Heart left ventricle (tissue), 16 donors: ENCODE data around the gene LMF2. TPM values are rescaled to one million over a fixed set of nuclear protein-coding genes. Genes with fewer than 3 reads are reported as not detected.

ENCODE experiments used
- ATAC-seq, 4 donors: fragments of 200-7000 bp; cut with Tn5 transposase; one replicate each; pipeline ENCODE4 v1.9.1; 2020 to 2022; ENCODE audit warnings: moderate library complexity in 4 of 4, mild to moderate bottlenecking in 3 of 4, moderate number of reproducible peaks in 1 of 4
- DNase-seq, 5 donors: peaks; one replicate each; pipeline ENCODE4 v3.0.0-alpha.2; 2020
- H3K27ac ChIP-seq, 12 donors: fragments of 200-600 bp; sonication (generic) in 4 of 12; one replicate each; pipeline versions ENCODE4 v1.5.0 to v1.8.0; 2016 to 2022; ENCODE audit warnings: mild to moderate bottlenecking in 2 of 12
- H3K27me3 ChIP-seq, 9 donors: fragments of 200-600 bp; sonication (generic) in 2 of 9; one replicate each; pipeline versions ENCODE4 v1.5.1 to v1.8.0; 2016 to 2022; ENCODE audit warnings: mild to moderate bottlenecking in 3 of 9
- H3K36me3 ChIP-seq, 9 donors: fragments of 200-600 bp; sonication (generic) in 2 of 9; one replicate each; pipeline versions ENCODE4 v1.5.0 to v1.8.0; 2018 to 2022; ENCODE audit warnings: mild to moderate bottlenecking in 2 of 9
- H3K4me1 ChIP-seq, 12 donors: fragments of 200-600 bp; sonication (generic) in 4 of 12; one replicate each; pipeline versions ENCODE4 v1.5.0 to v1.8.0; 2016 to 2022; ENCODE audit warnings: mild to moderate bottlenecking in 3 of 12
- H3K4me3 ChIP-seq, 12 donors: fragments of 200-600 bp; sonication (generic) in 4 of 12; one replicate each; pipeline versions ENCODE4 v1.5.0 to v1.8.0; 2017 to 2022; ENCODE audit warnings: mild to moderate bottlenecking in 9 of 12, moderate library complexity in 4 of 12
- H3K9me3 ChIP-seq, 12 donors: fragments of 200-600 bp; sonication (generic) in 4 of 12; one replicate each; pipeline versions ENCODE4 v1.5.0 to v1.8.0; 2016 to 2022; ENCODE audit warnings: mild to moderate bottlenecking in 1 of 12
- POLR2A ChIP-seq, 2 donors: fragments of 450-650 bp; IDR thresholded peaks; one replicate each; pipeline ENCODE4 v1.6.1; 2017; ENCODE audit warnings: antibody characterized with exemption in 2 of 2, mild to moderate bottlenecking in 2 of 2, moderate library complexity in 2 of 2
- WGBS, 4 donors: extraction: QIAGEN DNeasy Blood & Tissue Kit in 2 of 4; methylation state at CpG; one replicate each; pipeline versions ENCODE4 v1.1.5 to v1.1.7; 2013 to 2018; 5-methylcytosine and 5-hydroxymethylcytosine counted together
- intact Hi-C, 10 donors: fragments of 100-400 bp; cut with DNase I; formaldehyde crosslinking; loops; one replicate each; pipeline versions ENCODE4 v1.11.1 to v1.14.2; 2022
- polyA plus RNA-seq, 2 donors: library from polyadenylated mRNA; stranded (reverse); fragments of 200-250 nt; gene quantifications; one replicate each; pipeline ENCODE4 v1.2.3, GENCODE V29; 2013
- total RNA-seq, 9 donors: library from RNA; depleted of rRNA in 2 of 9; stranded (reverse); fragments of >200 nt in 2 of 9; fragmentation: NEBNext Ultra II Directional in 3 of 9; extraction: Animal tissue kit (Norgen Biotek cat#: 25700) in 3 of 9; gene quantifications; one replicate each; pipeline versions ENCODE4 v1.1.0 to v1.2.4, GENCODE V29; 2016 to 2023
- TF ChIP-seq, protein P1 (sequence below), 12 donors: fragments of 200-600 bp; sonication (generic) in 4 of 12; IDR thresholded peaks; one replicate each; pipeline versions ENCODE4 v1.5.0 to v1.8.0; 2018 to 2022; ENCODE audit warnings: antibody characterized with exemption in 12 of 12, mild to moderate bottlenecking in 5 of 12
- donor health status: ischemic (EF 13 %, LVEDD 7.1; RV severe dilation, severe dysfunction).
- donor health status: healthy with polysubstance abuse.
- donor health status: DM: no; HTN: yes; CAD: no.
- donor health status: DM: no; HTN: no; CAD: no.
- donor health status: ischemic (EF 25% LVEDD 6.9; RV normal size, moderate dysfunction).
- donor health status: ischemic (EF 25% LVEDD 5.7; RV mildly dilated, moderate dysfunction).
- donor health status: healthy.
- donor health status: DM: yes; HTN: yes; CAD: no.
- donor health status: ischemic (EF 35%, LVEDD 5.7; RV mildly dilated, moderate dysfunction).
- donor health status: nonischemic (EF 11% LVEDD 7.7; RV severe dilation, severe dysfunction).
- donor health status: DM: yes; HTN: yes; CAD: no.
- donor health status: PGD.
- donor health status: ischemic (EF 29% LVEDD 5.4; RV normal size, mild dysfunction).
- donor health status: nonischemic (EF 23%, LVEDD 6.1; RV moderate dilation, normal function).

The LMF2 gene
- total and polyA plus RNA-seq, 11 donors: 20.9 to 46.5 (median 32.1) TPM

DNA sequence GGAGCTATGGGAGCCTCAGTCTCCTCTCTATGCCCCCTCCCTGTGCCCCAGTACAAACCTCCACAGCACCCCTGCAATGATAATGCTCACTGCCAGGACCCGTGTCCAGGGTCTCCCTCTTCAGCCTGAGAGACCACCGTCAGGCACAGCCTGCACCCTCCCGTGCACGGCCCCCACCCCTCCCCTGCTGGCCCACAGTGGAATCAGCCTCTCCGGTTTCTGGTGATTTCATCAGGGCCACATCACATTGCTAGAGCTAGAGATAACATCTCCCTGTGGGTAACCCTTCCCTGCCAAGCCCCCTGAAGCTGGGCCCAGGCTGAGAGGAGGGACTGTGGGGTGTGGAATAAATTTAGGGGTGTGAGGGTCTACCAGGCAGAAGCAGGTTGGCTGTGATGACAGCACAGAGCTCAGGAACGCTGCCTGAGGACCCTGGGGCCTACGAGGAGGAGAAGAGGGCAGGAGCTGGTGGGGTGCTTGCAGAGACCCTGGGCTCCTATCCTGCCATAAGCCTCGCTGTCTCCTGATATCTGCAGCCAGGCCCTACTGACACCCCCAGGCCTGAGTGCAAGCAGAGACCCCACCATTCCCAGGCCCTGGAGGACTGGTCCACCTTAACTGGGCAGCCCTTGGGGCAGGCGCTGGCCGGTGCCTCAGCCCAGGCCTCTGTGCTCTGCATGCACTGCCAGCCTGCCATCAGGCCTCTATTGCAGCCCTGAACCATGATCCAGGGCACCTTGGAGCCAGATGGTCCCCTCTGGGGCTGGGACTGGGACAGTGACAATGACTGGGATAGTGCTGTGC lies 38.2 kb upstream of the LMF2 start, which contains the start of gene KLHDC7B:
KLHDC7B (plus strand) TSS at position 378 of the 804 bp plus-strand sequence; CDS start at position 723, 345 bp downstream.
- H3K4me1 ChIP-seq: peaks cover 0 to 82% (median 17%) of the 10 kb centered on the region in 12 donors
- intact Hi-C loops: loop anchor here in 2 of 10 donors (5.0 to 10.0 kb wide), 2 partner anchors 67 to 69 kb away; no protein-coding TSS in a partner anchor
- peaks cover 24 to 68% (median 34%) of the 10 kb centered on the region in 9 donors for H3K27me3 ChIP-seq
- no peak for ATAC-seq
- WGBS, 4 donors: 59 to 88% (median 65%) methylated on average over 8 to 10 of the region's 10 CpGs
- H3K36me3 ChIP-seq: no peaks in the 10 kb centered on the region
- TF ChIP-seq, protein P1, sequence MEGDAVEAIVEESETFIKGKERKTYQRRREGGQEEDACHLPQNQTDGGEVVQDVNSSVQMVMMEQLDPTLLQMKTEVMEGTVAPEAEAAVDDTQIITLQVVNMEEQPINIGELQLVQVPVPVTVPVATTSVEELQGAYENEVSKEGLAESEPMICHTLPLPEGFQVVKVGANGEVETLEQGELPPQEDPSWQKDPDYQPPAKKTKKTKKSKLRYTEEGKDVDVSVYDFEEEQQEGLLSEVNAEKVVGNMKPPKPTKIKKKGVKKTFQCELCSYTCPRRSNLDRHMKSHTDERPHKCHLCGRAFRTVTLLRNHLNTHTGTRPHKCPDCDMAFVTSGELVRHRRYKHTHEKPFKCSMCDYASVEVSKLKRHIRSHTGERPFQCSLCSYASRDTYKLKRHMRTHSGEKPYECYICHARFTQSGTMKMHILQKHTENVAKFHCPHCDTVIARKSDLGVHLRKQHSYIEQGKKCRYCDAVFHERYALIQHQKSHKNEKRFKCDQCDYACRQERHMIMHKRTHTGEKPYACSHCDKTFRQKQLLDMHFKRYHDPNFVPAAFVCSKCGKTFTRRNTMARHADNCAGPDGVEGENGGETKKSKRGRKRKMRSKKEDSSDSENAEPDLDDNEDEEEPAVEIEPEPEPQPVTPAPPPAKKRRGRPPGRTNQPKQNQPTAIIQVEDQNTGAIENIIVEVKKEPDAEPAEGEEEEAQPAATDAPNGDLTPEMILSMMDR (IDR thresholded peaks at IDR 0.05): no peak
- no peak for TF ChIP-seq POLR2A (IDR thresholded peaks at IDR 0.05)
- no peak for DNase-seq
- H3K9me3 ChIP-seq: no peaks in the 10 kb centered on the region
- peak within 1 kb of the TSS in 1 of 12 donors; percentile 98 for H3K27ac ChIP-seq
- peak within 1 kb of the TSS in 2 of 12 donors; percentile 53 to 54 for H3K4me3 ChIP-seq

DNA sequence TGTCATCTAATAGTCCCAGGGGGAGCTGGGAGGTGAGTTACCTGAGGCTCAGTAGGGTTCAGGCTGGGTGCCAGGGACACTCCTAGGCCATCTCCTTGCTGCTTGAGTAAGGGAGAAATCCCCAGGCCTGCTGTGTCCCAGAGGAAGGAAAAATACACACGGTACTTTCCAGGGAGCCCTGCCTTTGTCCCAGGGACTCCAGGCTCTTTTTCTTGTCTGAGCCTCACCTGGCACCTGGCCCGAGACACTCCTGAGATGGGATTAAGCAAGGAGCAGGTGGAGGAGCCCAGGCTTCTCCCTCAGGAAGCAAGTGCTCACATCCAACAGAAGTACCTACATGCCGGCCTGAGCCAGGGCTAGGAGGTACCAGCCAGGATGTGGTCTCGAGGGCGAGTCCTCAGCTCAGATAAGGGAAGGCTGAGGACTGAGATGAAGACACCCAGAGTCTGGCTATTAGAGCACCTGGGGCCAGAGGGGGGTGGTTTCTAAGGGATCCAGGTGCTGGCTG lies 37.3 kb upstream of the LMF2 start:
- peaks cover 0 to 90% (median 22%) of the 10 kb centered on the region in 12 donors for H3K4me1 ChIP-seq
- DNase-seq (peak in 1 of 5 donors; percentile 27), ATAC-seq (peak in 1 of 4 donors; percentile 4)
- peaks cover 23 to 61% (median 31%) of the 10 kb centered on the region in 9 donors for H3K27me3 ChIP-seq
- H3K9me3 ChIP-seq: no peaks in the 10 kb centered on the region
- TF ChIP-seq POLR2A (IDR thresholded peaks at IDR 0.05): no peak
- TF ChIP-seq, protein P1 (IDR thresholded peaks at IDR 0.05): no peak
- peak overlapping the region in 2 of 12 donors; percentile 54 to 98 for H3K27ac ChIP-seq
- no peaks in the 10 kb centered on the region for H3K36me3 ChIP-seq
- H3K4me3 ChIP-seq: peak overlapping the region in 5 of 12 donors; percentile 33 to 54 (median 41)
- intact Hi-C loops: loop anchor here in 3 of 10 donors (5.0 to 10.0 kb wide), 3 partner anchors 68 to 78 kb away; no protein-coding TSS in a partner anchor
- WGBS, 4 donors: 72 to 85% (median 80%) methylated on average over 4 to 5 of the region's 5 CpGs

DNA sequence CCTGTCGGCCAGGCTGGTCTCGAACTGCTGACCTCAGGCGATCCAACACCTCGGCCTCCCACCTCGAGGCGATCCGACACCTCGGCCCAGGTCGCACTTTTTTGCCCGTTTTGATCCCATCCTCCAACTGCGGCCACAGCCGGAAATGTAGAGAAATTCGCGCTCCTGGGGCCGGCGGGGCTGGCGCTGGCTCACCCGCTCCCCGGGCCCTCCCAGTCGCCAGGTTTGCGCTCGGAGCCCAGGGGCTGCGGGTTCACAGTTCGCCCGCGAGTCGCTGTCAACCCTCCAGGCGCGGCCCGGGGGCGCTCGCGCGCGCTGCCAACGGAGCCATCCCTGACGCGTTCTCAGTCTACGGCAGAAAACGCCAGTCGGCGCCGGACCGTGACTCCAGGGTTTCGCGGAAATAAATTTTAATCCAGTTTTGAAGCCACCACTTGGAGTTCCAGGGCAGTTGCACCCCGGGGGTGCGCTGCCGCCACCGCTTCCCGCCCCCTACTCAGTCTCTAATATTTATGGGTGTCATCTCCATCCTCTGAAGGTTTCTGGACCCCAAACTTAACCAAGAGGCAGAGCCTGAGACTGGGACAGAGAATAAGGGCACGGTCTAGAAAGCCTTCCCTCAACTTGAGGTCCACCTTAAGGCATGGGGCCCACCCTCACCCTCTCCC lies 36.7 kb upstream of the LMF2 start:
- Histone ChIP-seq H3K4me1 (peaks cover 0 to 88% (median 24%) of the 10 kb centered on the region in 12 donors), H3K27me3 (peaks cover 20 to 55% (median 25%) of the 10 kb centered on the region in 9 donors), H3K9me3 (no peaks in the 10 kb centered on the region), H3K4me3 (peak overlapping the region in 10 of 12 donors; percentile 26 to 54 (median 40)), H3K36me3 (no peaks in the 10 kb centered on the region), H3K27ac (peak overlapping the region in 4 of 12 donors; percentile 1 to 98 (median 36))
- DNase-seq (peak; percentile 79 to 93 (median 84)), ATAC-seq (peak in 3 of 4 donors; percentile 58 to 64 (median 62))
- WGBS, 4 donors: 4 to 9% (median 5%) methylated on average over 27 to 52 of the region's 52 CpGs
- intact Hi-C loops: loop anchor here in 2 of 10 donors (5.0 to 10.0 kb wide), 2 partner anchors 71 to 78 kb away; no protein-coding TSS in a partner anchor
- TF ChIP-seq POLR2A (IDR thresholded peaks at IDR 0.05): no peak
- TF ChIP-seq, protein P1 (IDR thresholded peaks at IDR 0.05): peak; percentile 30 to 76 (median 60)
